ENCODE data around the gene FOXN3. TPM values are rescaled to one million over a fixed set of nuclear protein-coding genes. Genes with fewer than 3 reads are reported as not detected.

FOXN3 gene
- total and polyA plus RNA-seq, 2 donors (not counting 3 experiments of a cell fraction or from before 2014, with no cell fraction given), result 16.9 to 41.8 TPM

DNA sequence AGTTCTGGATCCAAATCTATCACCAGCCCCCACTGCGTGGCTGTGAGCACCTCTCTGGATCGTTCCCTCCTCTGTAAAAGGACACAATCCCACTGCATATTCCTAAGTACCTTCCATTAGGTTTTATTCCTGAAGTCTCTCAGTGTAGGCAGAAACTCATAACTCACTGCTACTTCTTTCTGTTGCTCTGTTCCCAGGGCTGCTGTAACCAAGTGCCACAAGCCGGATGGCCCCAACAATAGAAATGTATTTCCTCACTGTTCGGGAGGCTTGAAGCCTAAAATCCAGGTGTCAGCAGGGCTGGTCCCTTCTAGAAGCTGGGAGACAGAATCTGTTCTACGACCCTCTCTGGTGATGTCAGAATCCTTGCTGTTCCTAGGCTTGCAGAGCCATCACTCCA lies 24.9 kb downstream of the FOXN3 start:
- Histone ChIP-seq H2AFZ (ENCODE audit: low read depth, low read length) (no peak overlapping the region), H3K4me2 (ENCODE audit: insufficient read depth, low read length) (no peak overlapping the region), H3K79me2 (ENCODE audit: control insufficient read depth, insufficient read depth, low read length) (peaks cover 1% of the 10 kb centered on the region), H3K4me1 (ENCODE audit: control insufficient read depth, extremely low read depth, insufficient read depth, low read length) (no peaks in the 10 kb centered on the region), H3K9me1 (replicated peaks; ENCODE audit: control insufficient read depth, extremely low read depth, insufficient read depth, low read length) (no peaks in the 10 kb centered on the region), H3K9me3 (replicated peaks; ENCODE audit: control insufficient read depth, insufficient read depth, low read length) (no peaks in the 10 kb centered on the region), H3K4me3 (replicated peaks in 1 of 3; ENCODE audit: insufficient read depth in 1 of 3, low read depth in 1 of 3, low read length in 3 of 3) (no peak overlapping the region), H3K9ac (replicated peaks; ENCODE audit: extremely low read depth, insufficient read depth, low read length) (no peak overlapping the region), H3K36me3 (ENCODE audit: control insufficient read depth in 2 of 2, extremely low read depth in 1 of 2, insufficient read depth in 2 of 2, low read length in 2 of 2) (no peaks in the 10 kb centered on the region), H3K27ac (ENCODE audit: insufficient read depth, low read depth, low read length) (no peak overlapping the region), H3K27me3 (ENCODE audit: control insufficient read depth in 2 of 2, insufficient read depth in 2 of 2, low read length in 2 of 2) (no peaks in the 10 kb centered on the region), H4K20me1 (replicated peaks; ENCODE audit: control insufficient read depth, extremely low read depth, insufficient read depth, low read length) (no peaks in the 10 kb centered on the region)
- intact Hi-C loops (cut with micrococcal nuclease) (no loop called here), dilution Hi-C loops (cut with MboI; ENCODE audit: extremely low pct_ligation_motif_present, low sequenced_read_pairs) (no loop called here)
- DNase-seq (ENCODE audit: low read depth, low spot score) (no peak), FAIRE-seq (no peak)
- CTCF ChIA-PET, result no interaction called here
- POLR2A ChIA-PET, result no interaction called here
- BruUV-seq (replicated peaks), result no TSS peak
- TF ChIP-seq, protein P1, sequence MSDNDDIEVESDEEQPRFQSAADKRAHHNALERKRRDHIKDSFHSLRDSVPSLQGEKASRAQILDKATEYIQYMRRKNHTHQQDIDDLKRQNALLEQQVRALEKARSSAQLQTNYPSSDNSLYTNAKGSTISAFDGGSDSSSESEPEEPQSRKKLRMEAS (IDR thresholded peaks at IDR 0.05; ENCODE audit: insufficient read depth, insufficient read length), result no peak
- TF ChIP-seq POLR2AphosphoS5 (IDR thresholded peaks at IDR 0.05; ENCODE audit: insufficient read depth, low read depth, low read length) (no peak), EZH2 (IDR thresholded peaks at IDR 0.05; ENCODE audit: borderline replicate concordance, low read depth, low read length, severe bottlenecking) (no peak), POLR2A (IDR thresholded peaks at IDR 0.05; ENCODE audit: low read depth, low read length) (no peak), CTCF (IDR thresholded peaks at IDR 0.05; ENCODE audit: extremely low read depth in 1 of 2, insufficient read depth in 1 of 2, low read depth in 1 of 2, low read length in 2 of 2) (no peak)

GRCh38 chr14:89391556-89391955 lies 25.5 kb downstream of the FOXN3 start:
- ChIA-PET CTCF (no interaction called here), POLR2A (no interaction called here)
- Histone ChIP-seq H3K4me2 (ENCODE audit: insufficient read depth, low read length) (no peak overlapping the region), H4K20me1 (replicated peaks; ENCODE audit: control insufficient read depth, extremely low read depth, insufficient read depth, low read length) (no peaks in the 10 kb centered on the region), H3K79me2 (ENCODE audit: control insufficient read depth, insufficient read depth, low read length) (peaks cover 1% of the 10 kb centered on the region), H3K4me3 (replicated peaks in 1 of 3; ENCODE audit: insufficient read depth in 1 of 3, low read depth in 1 of 3, low read length in 3 of 3) (no peak overlapping the region), H3K27me3 (ENCODE audit: control insufficient read depth in 2 of 2, insufficient read depth in 2 of 2, low read length in 2 of 2) (no peaks in the 10 kb centered on the region), H3K27ac (ENCODE audit: insufficient read depth, low read depth, low read length) (no peak overlapping the region), H3K9me3 (replicated peaks; ENCODE audit: control insufficient read depth, insufficient read depth, low read length) (no peaks in the 10 kb centered on the region), H3K9ac (replicated peaks; ENCODE audit: extremely low read depth, insufficient read depth, low read length) (no peak overlapping the region), H3K36me3 (ENCODE audit: control insufficient read depth in 2 of 2, extremely low read depth in 1 of 2, insufficient read depth in 2 of 2, low read length in 2 of 2) (no peaks in the 10 kb centered on the region), H2AFZ (ENCODE audit: low read depth, low read length) (no peak overlapping the region), H3K9me1 (replicated peaks; ENCODE audit: control insufficient read depth, extremely low read depth, insufficient read depth, low read length) (no peaks in the 10 kb centered on the region), H3K4me1 (ENCODE audit: control insufficient read depth, extremely low read depth, insufficient read depth, low read length) (no peaks in the 10 kb centered on the region)
- BruUV-seq (replicated peaks), result no TSS peak
- intact Hi-C loops (cut with micrococcal nuclease), result no loop called here
- FAIRE-seq, result no peak
- DNase-seq (ENCODE audit: low read depth, low spot score), result no peak
- TF ChIP-seq POLR2AphosphoS5 (IDR thresholded peaks at IDR 0.05; ENCODE audit: insufficient read depth, low read depth, low read length) (no peak), POLR2A (IDR thresholded peaks at IDR 0.05; ENCODE audit: low read depth, low read length) (no peak), FOS (IDR thresholded peaks at IDR 0.05; ENCODE audit: borderline replicate concordance, insufficient read depth, low read length) (no peak), JUN (IDR thresholded peaks at IDR 0.05; ENCODE audit: borderline replicate concordance, insufficient read depth, insufficient read length, low read depth) (no peak), GATA2 (IDR thresholded peaks at IDR 0.05; ENCODE audit: insufficient read depth, insufficient read length, low read depth, low read length) (no peak), MYC (IDR thresholded peaks at IDR 0.05; ENCODE audit: low read depth, low read length) (no peak), CTCF (IDR thresholded peaks at IDR 0.05; ENCODE audit: extremely low read depth in 1 of 2, insufficient read depth in 1 of 2, low read depth in 1 of 2, low read length in 2 of 2) (no peak), EZH2 (IDR thresholded peaks at IDR 0.05; ENCODE audit: borderline replicate concordance, low read depth, low read length, severe bottlenecking) (no peak)
- TF ChIP-seq, protein P1 (IDR thresholded peaks at IDR 0.05; ENCODE audit: insufficient read depth, insufficient read length), result no peak
- dilution Hi-C loops (cut with MboI; ENCODE audit: extremely low pct_ligation_motif_present, low sequenced_read_pairs), result no loop called here
